OCI-LY7 (cell line): Measurements from ENCODE around the gene TBL1XR1.

Experiments used
- EZH2phosphoT487 ChIP-seq: fragments of 200-600 bp; sonication (generic); IDR thresholded peaks from 2 replicates; pipeline ENCODE4 v1.6.1; 2018; ENCODE audit warnings: low read depth, borderline replicate concordance, mild to moderate bottlenecking, mixed run types, antibody characterized with exemption, low read length, moderate library complexity, mixed read lengths
- TF ChIP-seq, protein P1 (sequence below): fragments of 200-600 bp; sonication (generic); conservative IDR thresholded peaks from 2 replicates; pipeline ENCODE4 v1.5.1; 2014; ENCODE audit warnings: mild to moderate bottlenecking, antibody characterized with exemption, low read length, moderate library complexity, mixed read lengths

DNA sequence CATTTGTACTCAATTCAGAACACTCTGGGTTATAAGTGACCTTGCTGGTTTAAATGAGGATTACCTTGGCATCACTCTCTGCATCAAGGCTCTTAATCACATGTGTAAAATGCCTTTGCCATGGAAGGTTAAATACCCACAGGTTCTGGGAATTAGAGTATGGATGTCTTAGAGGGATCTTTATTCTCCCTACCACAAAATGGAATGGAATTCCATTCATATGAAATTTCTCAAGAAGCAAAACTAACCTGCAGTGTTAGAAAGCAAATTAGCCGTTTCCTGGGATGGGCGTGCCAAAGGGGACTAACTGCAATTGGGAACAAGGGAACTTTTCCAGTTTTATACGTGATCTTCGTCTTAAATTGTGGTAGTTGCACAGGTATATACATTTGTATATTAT lies 39.8 kb downstream of the TBL1XR1 start:
- TF ChIP-seq, protein P1, sequence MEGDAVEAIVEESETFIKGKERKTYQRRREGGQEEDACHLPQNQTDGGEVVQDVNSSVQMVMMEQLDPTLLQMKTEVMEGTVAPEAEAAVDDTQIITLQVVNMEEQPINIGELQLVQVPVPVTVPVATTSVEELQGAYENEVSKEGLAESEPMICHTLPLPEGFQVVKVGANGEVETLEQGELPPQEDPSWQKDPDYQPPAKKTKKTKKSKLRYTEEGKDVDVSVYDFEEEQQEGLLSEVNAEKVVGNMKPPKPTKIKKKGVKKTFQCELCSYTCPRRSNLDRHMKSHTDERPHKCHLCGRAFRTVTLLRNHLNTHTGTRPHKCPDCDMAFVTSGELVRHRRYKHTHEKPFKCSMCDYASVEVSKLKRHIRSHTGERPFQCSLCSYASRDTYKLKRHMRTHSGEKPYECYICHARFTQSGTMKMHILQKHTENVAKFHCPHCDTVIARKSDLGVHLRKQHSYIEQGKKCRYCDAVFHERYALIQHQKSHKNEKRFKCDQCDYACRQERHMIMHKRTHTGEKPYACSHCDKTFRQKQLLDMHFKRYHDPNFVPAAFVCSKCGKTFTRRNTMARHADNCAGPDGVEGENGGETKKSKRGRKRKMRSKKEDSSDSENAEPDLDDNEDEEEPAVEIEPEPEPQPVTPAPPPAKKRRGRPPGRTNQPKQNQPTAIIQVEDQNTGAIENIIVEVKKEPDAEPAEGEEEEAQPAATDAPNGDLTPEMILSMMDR, result no peak
- TF ChIP-seq EZH2phosphoT487, result no peak
